ENCODE data around the gene MATN4.
"Not testable (repeated sequence)": the region's sequence is repeated elsewhere in the genome, so short reads cannot be mapped to it uniquely, and the experiment has no call there.

Gene MATN4, protein sequence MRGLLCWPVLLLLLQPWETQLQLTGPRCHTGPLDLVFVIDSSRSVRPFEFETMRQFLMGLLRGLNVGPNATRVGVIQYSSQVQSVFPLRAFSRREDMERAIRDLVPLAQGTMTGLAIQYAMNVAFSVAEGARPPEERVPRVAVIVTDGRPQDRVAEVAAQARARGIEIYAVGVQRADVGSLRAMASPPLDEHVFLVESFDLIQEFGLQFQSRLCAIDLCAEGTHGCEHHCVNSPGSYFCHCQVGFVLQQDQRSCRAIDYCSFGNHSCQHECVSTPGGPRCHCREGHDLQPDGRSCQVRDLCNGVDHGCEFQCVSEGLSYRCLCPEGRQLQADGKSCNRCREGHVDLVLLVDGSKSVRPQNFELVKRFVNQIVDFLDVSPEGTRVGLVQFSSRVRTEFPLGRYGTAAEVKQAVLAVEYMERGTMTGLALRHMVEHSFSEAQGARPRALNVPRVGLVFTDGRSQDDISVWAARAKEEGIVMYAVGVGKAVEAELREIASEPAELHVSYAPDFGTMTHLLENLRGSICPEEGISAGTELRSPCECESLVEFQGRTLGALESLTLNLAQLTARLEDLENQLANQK

DNA sequence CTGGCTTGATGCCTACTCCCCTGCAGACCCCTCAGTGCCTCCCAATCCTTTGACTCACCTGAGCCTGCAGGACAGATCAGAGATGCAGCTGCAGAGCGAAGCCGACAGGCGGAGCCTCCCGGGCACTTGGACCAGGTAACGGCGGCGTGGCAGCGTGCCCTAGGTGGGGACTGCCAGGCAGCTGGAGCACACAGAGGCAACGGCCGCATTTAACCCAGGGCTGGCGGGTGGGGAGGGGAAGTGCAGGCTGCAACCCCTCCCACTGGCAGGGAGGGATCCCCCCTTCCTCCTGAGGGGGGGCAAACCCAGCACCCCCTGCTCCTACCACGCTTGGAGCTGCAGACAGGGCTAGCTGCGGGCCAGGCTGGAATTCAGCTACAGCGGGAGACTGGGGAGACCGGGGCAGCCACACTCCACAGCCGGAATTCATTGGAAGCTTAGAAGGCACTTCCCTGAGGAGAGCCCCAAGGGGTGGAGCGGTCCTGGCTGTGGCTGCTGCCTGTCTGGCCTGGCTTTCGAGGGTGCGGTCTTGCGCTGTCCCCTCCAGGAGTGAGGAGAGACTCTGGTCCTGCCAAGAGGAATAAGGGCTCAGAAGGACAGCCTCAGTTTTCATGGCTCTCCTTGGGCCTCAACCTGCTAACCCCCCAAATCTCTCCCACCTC lies at the start of gene MATN4:
Gene MATN4 (minus strand): TSS at position 183 of the 662 bp plus-strand sequence. CDS start 2,717 bp downstream, outside the sequence.
- DNase-seq (ENCODE audit: low read depth), result no peak

DNA sequence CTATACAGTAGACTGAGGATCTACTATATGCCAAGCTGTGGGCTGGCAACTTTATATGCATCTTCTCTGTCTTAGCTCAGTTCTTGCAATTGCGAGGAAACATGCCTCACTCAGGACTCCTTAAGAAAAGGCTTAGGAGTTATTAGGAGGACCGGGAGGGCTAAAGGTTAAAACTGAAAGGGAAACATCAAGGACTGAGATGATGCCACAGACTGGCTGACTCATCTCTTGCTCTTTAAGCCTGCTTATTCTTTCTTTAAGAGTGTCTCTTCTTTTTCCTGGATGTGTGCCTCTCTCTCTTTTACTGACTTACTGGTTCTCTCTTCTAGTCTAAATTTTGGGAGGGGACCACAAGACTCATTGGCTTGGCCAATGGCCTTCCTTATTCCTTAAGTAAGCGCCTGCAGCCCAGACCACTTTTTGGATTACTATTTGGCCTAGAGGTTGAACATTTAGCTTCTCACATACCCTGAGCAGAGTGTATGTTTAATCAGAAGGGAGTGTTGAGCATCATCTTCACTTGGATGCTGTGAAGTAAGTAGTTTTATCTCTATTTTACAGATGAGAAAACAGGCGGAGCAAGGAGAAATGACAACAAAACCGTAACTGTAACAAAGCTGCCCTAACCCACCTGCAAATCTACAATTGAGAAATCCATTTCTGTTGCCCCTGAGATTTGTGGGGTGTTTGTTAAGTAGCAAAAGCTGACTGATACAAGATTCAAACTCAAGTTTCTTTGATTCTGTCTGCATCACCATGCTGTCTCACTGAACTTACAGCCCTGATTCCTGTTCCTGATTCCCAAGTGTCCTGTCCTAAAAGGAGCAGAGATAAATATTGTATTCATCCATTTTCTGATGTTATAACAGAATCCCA lies 47.3 kb upstream of the MATN4 start:
- peak; percentile 49 for DNase-seq (ENCODE audit: low read depth)

DNA sequence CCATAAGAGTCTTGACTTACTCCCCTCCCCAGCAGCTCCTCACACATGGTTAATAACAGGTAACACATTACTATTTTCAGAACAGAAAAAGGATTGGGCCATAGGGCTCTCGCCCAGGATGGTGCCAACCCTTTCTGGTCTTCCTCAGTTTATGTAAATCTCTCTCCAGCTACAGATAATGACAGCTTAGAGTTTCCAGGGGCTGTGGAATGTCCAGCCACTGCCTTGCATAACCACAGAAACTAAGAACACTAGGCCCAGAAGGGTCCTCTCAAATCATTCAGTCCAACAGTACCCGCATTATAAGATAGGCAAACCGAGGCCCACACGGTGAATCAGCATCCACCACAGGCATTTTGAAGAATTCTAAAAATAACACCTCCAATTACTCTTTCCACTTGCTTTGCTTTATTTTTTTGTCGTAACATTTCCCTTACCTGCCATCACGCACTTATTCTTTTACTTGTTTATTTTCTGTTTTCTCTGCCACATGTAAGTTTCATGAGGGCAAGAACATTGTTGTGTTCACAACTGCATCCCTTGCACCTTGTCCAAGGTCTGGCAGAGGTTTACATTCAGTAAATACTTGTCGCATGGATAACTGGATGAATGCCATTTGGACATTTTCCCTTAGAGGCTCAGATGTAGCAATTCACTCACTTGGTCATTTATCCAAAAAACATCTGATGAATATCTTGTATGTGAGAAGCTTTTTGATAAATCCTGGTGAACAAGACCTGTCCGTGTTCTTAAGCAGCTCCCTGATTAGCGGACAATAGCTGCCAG lies 46.5 kb upstream of the MATN4 start:
- DNase-seq (ENCODE audit: low read depth), result no peak

DNA sequence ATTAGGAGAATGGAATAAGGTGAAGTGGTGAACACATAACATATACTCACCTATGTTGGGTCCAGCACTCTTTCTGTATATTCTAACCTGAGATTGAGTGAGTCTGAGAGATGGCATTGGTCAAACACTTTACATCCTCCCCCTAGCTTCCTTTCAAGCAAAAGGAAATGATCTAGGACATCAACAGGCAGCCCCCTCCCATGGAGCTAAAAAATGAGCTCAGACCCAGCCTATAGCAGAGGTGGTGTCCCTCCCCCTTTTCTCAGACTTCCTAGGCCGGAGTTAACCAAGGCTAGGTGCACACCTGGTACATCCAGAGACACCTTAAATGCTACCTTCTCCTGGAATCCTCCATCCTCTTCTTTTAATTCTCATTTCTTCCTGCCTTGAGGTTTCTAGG lies 45.6 kb upstream of the MATN4 start:
- no peak for DNase-seq (ENCODE audit: low read depth)

DNA sequence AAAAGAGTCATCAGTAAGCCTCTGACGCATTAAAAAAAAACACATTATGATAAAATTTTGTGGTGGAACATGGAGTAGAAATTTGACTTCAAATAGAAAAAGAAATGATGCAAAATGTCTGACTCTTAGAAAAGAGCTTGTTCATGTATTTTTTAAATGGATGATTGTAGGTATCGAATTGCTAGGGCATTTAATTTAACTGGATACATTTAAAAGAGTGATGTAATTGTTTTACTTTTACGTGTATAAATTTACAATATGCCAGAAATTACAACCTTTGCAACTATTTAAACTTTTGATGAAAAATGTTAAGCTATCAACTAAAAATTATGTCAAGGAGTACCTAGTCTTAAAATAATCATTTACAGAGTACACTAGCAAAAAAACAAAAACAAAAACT lies 44.6 kb upstream of the MATN4 start:
- DNase-seq (ENCODE audit: low read depth), result no peak

DNA sequence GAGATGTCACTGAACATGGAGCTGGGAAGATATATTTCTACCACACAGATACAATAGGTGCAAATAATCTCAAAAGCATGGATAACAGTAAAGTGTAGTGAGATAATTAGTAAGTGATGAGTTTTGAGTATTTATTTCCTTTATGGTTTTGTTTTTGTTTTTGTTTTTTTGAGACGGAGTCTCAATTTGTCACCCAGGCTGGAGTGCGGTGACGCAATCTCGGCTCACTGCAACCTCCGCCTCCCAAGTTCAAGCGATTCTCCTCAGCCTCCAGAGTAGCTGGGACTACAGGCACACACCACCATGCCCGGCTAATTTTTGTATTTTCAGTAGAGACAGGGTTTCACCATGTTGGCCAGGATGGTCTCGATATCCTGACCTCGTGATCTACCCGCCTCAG lies 42.7 kb upstream of the MATN4 start:
- not testable (repeated sequence) for DNase-seq (ENCODE audit: low read depth)

DNA sequence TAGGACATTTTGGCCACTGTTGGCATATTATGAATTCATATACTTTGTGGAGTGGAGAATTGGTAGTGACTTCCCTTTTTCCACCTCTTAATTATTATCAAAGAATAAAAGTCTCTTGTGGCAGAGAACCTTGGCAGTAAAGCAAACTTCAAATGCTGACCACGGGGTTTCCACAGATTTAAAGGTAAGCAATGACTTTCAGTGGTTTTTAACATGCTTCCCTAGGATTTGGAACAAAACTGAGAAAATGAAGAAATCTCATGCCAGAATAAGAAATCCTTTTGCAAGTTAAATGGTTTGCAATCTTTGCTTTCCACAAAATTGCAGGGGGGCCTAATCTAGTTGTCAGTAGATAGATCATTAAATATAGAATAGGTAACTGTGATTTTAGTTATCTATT lies 42.1 kb upstream of the MATN4 start:
- no peak for DNase-seq (ENCODE audit: low read depth)

DNA sequence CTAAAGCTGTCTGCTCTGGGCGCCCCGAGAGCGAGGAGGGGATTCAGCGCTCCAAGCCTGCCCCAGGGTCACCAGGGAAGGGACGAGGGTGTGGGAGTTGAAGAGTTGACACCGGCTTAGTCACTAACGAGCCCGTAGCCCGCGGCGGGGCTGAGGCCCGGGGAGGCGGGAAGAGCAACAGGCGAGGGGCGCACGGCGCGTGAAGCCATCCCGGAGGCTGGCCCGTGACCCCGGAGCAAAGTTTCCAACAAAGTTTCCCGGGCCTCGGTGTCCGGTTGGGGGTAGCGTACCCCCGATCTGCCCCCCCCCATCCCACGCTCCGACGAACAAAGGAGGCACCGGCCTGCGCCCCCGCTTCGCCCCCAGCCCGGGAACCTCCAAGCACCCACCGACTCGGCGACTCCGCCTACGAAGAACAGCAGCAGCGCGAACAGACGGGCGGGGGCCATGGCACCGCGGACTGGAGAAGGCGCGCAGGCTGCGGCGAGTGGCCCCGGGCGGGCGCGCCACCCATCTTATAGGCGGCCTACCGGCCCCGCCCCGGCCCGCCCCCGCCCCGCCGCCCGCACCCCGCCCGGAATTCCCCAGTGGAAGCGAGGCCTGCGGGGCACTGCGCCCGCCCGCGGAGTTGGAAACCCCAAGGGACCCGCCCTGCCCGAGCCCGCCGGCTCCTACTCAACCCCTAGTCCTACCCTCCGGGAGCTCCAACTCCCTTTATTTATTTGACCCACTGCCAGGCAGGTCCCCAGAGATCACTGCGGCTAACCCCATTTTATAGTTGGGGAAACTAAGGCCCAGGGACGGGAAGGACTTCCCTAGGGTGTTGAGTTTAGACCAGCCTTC lies 40.1 kb upstream of the MATN4 start, which contains the start of gene SDC4:
Gene SDC4 (minus strand): TSS at position 489 of the 843 bp plus-strand sequence. CDS start 40 bp downstream, at position 449.
- no peak for DNase-seq (ENCODE audit: low read depth)

DNA sequence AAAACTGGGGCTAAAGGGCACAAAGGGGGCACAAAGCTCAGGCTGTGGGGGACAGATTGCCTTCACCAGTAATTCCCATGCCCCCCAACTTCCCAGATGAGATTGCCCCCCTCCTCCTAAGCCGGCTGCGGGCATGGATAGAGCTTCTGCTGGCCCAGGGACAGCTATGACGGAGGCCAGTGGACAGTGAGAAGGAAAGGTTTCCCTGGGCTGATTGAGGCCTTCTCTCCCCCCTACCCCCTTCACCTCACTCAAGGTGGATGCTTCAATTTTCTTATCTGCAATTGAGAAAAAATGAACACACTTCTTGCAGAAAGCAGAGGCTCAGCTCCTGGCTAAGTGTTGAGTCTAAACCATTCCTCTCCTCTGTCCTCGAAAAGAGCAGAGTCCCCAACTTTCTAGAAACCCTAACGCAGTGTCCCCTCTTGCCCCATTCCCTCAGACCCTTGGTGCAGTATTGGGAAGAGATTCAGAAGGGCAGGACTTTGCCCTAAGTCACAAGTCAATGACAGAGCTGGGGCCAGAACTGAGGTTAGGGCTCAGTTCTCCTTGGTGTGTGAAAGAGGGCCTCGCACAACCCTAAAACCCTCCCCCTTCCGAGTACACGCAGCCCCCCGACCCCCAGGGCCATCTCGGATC lies 39.3 kb upstream of the MATN4 start:
- no peak for DNase-seq (ENCODE audit: low read depth)

DNA sequence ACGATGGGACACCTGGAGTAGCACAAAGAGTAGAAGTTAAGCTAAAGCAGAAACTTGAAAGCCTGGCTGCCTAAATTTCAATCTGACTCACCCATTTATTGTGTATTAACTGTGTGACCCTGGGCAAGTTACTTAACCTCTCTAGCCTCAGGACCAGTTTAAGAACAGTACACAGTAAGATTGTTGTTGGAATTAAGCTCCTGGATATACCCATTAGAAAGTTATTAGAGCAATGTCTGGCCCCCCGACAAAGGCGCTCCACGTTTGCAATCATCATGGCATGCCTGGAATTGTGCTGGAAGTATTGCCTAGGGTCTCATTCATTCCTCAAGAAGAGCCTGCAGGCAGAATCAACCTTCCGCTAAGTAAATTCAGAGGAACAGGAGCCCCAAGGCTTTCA lies 38.8 kb upstream of the MATN4 start:
- no peak for DNase-seq (ENCODE audit: low read depth)

DNA sequence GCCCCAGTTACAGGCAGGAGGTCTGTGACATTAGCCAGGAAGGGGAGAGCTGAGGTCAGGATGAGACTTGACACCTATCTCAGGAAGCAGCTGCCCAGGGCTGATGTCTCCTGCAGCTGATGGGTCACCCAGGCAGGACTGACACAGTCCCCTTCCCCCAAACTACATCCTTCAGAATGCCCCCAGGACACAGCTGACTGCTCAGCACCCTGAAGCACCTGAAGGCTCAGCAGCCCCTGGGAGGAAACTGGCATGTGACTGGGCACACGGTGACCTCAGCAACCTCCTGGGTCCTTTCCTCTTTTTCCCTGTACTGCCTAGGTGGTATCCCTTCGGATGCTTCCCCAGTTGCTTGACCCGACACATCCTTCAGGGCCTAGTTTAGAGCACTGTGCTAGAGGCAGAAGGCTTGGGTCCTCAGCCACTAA lies 38.2 kb upstream of the MATN4 start:
- DNase-seq (ENCODE audit: low read depth), result no peak

DNA sequence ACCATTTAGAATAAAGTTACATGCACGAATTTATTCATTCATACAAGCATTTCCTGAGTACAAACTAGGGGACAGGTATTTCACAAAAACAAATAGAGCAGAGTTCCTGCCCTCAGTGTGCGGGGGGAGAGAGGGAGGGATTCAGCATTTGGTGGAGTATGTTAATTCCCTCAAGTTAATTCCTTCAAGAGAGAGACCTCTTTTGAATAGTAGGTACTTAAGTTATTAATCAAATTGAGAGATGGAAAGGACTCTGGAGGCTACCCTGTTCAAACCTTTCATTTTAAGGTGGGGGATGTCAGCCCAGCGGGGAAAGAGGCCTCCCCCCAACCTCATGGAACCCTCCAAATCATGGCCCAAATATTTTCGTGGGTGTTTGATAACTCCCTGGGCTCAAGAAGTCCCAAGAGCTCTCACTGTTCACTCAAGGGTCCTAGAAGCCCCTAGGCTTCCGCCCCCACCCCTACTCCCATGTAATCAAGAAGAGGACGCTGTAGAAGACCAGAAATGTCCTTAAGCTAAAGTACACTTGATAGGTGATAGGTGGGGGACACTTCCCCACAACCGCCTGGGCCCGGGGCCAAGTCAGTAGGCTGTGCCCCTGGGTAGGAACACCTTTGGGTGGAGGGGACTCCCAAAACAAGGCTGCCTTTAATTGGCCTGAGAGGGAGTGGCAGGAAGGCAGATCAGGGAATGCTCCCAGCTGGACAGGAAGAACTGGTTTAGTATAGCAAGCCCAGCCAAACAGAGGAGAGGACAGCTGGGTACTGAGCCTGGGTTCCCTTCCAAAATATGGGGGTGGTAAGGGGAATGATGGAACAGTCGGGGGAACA lies 37.2 kb upstream of the MATN4 start:
- no peak for DNase-seq (ENCODE audit: low read depth)

DNA sequence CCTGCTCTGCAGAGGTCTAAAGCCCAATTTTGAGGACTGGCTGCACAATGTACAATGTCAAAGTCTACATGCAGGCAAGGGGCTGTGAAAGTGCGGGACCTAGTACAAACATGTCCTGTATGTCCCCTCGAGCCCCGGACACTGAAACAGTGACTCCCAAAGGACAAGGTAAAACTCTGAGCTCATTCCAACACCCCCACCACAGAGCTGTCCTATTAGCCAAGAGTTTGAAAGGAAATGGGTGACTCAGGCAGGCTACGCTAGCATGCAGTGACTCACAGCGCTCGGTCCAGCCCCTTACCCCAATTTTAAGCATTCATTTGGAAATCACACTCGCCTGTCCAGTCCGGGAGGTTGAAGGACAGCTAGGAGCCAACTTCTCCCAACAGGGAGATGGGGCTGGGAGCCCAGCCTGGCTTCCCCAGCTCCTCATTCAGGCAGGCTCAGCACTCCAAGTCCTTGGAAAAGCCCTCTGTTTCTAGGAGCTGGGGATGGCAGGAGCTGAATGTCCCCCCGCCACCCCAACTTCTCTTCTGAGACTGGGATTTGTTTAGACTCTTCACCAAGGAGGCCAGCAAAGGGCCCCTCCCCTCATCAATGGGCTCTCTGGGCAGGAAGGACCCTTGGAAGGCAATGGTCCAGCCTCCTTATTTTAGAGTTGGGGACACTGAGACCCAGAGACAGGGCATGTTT lies 36.2 kb upstream of the MATN4 start:
- peak; percentile 82 for DNase-seq (ENCODE audit: low read depth)

DNA sequence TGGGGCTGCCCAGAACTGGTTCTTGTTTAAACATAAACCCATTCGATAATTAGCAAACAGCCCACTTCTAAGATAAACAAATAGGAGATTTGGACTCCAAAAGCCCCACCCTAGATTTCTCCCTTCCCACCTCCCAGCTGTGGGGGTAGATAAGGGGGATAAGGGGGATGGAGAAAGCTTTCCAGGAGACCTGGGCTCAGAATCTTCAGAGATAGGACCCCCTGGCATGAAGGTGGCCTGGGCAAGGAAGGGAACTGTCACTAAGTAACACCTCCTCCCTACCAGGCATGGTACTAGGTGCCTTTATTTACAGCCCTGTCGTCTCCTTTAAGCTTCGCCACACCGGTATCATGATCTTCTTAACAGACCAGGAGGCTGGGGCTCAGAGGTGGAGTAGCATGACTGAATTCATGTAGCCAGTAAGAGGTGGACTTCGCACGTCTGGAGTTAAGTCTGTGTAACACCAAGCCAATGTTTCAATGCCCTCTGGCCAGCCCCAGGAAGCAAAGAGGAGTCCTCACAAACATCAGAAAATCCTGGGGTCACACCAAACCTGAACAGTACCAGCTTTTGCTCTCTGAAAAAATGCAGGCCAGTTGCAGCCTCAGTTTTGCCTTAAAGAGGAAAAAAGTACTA lies 35.6 kb upstream of the MATN4 start:
- no peak for DNase-seq (ENCODE audit: low read depth)

DNA sequence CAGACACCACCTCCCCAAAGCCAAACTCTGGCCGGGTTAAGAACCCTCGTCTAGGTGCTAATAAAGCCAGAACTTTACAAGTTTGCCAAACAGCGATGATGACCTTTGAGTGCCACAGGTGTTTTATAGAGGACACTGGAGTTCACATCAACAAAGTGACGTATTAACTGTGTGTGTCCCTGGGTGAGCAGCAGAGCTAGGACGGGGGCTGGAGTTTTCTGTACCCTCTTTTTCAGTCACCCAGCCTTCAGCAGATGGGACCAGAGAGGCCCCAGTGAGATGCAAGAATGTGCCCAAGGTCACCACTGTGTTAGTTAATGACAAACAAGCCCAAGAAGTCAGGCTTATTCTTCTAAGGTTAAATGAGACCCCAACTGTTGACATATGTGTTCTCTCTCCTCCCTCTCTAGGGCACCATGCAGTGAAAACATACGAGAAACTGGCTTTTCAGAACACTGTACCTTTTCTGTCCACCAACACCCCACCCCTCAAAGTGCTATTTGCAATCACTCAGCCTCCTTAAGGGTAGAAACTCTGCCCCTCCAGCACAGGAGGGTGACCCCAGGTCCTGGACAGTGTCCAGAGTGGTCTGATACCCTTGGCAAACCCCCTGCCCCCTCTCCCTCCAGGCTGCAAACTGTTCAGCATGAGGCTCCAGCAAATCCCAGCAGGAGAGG lies 34.9 kb upstream of the MATN4 start:
- DNase-seq (ENCODE audit: low read depth), result no peak

DNA sequence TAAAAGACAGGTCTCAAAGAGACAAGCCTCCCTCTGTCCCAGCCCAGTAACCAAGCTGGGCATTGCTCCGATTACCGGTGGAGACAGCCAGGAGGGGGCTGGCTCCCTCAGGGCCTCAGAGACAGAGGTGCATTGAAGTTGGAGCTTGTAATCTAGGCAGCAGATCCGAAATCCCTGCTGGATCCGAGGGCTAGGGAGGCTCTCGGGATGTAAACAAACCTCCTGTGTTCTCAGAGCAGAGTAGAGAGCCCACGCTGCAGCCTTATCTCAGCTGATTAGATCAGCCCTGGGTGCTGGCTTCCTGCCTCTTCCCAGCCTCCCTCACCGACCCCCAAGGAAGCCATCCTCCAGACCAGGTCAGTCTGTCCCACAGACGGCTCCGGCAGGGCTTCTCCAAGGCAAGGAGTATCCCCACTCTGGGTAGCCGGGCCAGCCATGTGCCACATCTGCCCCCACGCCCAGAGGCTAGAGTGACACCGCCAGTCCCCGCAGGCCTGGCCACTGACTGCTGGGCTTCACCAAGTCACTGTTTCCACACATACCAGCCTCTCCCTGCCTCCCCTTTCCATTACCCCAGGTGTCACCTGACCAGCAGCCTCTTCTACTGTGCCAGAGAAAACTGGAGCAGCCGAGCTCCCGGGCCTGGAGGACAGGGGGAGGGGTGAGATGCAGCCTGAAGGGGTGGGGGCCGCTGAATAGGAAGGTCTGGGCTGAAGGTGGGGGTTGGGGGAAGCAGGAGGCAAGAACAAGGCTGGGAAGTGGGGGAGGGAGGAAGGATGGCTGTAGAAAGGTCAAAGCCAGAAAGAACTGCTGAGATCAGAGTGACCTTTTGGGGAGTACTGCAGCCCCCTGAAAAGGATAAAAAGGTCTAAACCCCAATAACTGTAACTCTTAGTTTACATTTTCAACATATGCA lies 34.1 kb upstream of the MATN4 start:
- no peak for DNase-seq (ENCODE audit: low read depth)

All from fibroblast of the conjunctiva (primary cell).